Mucosa of stomach (tissue), 1 donor: Measurements from ENCODE around the gene ADRB2.

Experiments used
- H3K27me3 ChIP-seq: one replicate; pipeline ENCODE4 v1.7.0; 2013; ENCODE audit warnings: mild to moderate bottlenecking, low read length; ENCODE audit not compliant: control insufficient read depth, insufficient read depth
- H3K36me3 ChIP-seq: one replicate; pipeline ENCODE4 v1.7.0; 2013; ENCODE audit warnings: low read length; ENCODE audit not compliant: control insufficient read depth, insufficient read depth
- H3K4me1 ChIP-seq: one replicate; pipeline ENCODE4 v1.7.0; 2013; ENCODE audit warnings: mild to moderate bottlenecking, low read length; ENCODE audit not compliant: control insufficient read depth, insufficient read depth
- H3K4me3 ChIP-seq: one replicate; pipeline ENCODE4 v1.7.0; 2013; ENCODE audit warnings: low read length
- H3K9ac ChIP-seq: one replicate; pipeline ENCODE4 v1.7.0; 2013; ENCODE audit warnings: mild to moderate bottlenecking, low read length, moderate library complexity
- H3K9me3 ChIP-seq: one replicate; pipeline ENCODE4 v1.7.0; 2013; ENCODE audit warnings: mild to moderate bottlenecking, low read length, moderate library complexity; ENCODE audit not compliant: control insufficient read depth
- donor health status: Pancreatic carcinoma.

ADRB2 gene

DNA sequence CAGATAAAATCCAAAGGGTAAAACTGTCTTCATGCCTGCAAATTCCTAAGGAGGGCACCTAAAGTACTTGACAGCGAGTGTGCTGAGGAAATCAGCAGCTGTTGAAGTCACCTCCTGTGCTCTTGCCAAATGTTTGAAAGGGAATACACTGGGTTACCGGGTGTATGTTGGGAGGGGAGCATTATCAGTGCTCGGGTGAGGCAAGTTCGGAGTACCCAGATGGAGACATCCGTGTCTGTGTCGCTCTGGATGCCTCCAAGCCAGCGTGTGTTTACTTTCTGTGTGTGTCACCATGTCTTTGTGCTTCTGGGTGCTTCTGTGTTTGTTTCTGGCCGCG lies 727 bp upstream of the ADRB2 start:
- Histone ChIP-seq H3K9ac (peak overlapping the region; percentile 81), H3K4me3 (peak overlapping the region; percentile 72), H3K27me3 (no peaks in the 10 kb centered on the region), H3K9me3 (no peaks in the 10 kb centered on the region), H3K4me1 (peaks cover 19% of the 10 kb centered on the region), H3K36me3 (no peaks in the 10 kb centered on the region)

DNA sequence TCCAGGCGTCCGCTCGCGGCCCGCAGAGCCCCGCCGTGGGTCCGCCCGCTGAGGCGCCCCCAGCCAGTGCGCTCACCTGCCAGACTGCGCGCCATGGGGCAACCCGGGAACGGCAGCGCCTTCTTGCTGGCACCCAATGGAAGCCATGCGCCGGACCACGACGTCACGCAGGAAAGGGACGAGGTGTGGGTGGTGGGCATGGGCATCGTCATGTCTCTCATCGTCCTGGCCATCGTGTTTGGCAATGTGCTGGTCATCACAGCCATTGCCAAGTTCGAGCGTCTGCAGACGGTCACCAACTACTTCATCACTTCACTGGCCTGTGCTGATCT lies 294 bp downstream of the ADRB2 start:
- Histone ChIP-seq H3K4me1 (peaks cover 29% of the 10 kb centered on the region), H3K9ac (peak overlapping the region; percentile 38), H3K36me3 (no peaks in the 10 kb centered on the region), H3K27me3 (no peaks in the 10 kb centered on the region), H3K9me3 (no peaks in the 10 kb centered on the region), H3K4me3 (peak overlapping the region; percentile 45)

DNA sequence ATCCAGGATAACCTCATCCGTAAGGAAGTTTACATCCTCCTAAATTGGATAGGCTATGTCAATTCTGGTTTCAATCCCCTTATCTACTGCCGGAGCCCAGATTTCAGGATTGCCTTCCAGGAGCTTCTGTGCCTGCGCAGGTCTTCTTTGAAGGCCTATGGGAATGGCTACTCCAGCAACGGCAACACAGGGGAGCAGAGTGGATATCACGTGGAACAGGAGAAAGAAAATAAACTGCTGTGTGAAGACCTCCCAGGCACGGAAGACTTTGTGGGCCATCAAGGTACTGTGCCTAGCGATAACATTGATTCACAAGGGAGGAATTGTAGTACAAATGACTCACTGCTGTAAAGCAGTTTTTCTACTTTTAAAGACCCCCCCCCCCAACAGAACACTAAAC lies 1.3 kb downstream of the ADRB2 start:
- Histone ChIP-seq H3K27me3 (no peaks in the 10 kb centered on the region), H3K9ac (peak overlapping the region; percentile 52), H3K4me1 (peaks cover 39% of the 10 kb centered on the region)

GRCh38 chr5:148828511-148829247 lies 2.3 kb downstream of the ADRB2 start:
- Histone ChIP-seq H3K36me3 (no peaks in the 10 kb centered on the region), H3K9ac (peak overlapping the region; percentile 54), H3K4me1 (peaks cover 45% of the 10 kb centered on the region), H3K9me3 (no peaks in the 10 kb centered on the region), H3K4me3 (peak overlapping the region; percentile 45), H3K27me3 (no peaks in the 10 kb centered on the region)

More for the DNA sequence above, 1.3 kb downstream of the ADRB2 start:
- Histone ChIP-seq H3K36me3 (no peaks in the 10 kb centered on the region), H3K9me3 (no peaks in the 10 kb centered on the region), H3K4me3 (peak overlapping the region; percentile 45)

DNA sequence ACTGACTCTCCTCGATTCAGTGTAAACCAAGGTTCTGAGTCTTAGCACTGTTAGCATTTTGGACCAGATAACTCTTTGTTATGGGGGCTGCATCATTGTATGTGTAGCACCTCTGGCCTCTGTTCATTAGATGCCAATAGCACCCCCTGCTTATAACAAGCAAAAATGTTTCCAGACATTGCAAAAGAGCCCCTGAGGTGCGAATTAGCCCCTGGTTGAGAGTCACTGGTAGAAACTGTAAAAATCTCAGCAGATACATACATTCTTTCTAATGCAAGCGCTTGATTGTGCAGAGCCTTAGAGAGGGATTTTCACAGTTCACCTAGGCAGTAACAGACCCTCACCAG lies 2.8 kb downstream of the ADRB2 start:
- H3K9me3 ChIP-seq: no peaks in the 10 kb centered on the region
- no peaks in the 10 kb centered on the region for H3K36me3 ChIP-seq
- peak overlapping the region; percentile 54 for H3K9ac ChIP-seq
- peak overlapping the region; percentile 45 for H3K4me3 ChIP-seq
- no peaks in the 10 kb centered on the region for H3K27me3 ChIP-seq
- peaks cover 45% of the 10 kb centered on the region for H3K4me1 ChIP-seq

DNA sequence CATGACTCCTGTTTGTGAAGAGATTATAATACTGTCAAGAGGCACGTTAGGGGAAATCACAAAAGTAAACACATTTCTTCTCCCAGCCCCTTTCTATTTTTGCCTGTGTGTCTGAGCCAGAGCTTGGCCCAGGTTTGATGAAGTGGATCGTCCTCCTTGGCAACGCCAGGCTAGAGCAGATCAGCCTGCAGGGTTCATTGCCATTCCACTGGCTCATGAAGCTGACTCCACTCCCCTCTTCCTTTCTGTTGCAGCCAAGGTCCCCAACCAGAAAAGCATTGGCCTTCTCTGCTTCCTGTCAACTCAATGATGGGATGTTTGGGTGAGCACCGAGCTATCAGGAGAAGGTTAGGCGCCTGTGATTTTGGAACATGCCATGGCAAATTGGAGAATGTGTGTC lies 3.3 kb downstream of the ADRB2 start:
- Histone ChIP-seq H3K36me3 (no peaks in the 10 kb centered on the region), H3K4me3 (no peak overlapping the region), H3K9me3 (no peaks in the 10 kb centered on the region), H3K9ac (no peak overlapping the region), H3K4me1 (peaks cover 45% of the 10 kb centered on the region), H3K27me3 (no peaks in the 10 kb centered on the region)

DNA sequence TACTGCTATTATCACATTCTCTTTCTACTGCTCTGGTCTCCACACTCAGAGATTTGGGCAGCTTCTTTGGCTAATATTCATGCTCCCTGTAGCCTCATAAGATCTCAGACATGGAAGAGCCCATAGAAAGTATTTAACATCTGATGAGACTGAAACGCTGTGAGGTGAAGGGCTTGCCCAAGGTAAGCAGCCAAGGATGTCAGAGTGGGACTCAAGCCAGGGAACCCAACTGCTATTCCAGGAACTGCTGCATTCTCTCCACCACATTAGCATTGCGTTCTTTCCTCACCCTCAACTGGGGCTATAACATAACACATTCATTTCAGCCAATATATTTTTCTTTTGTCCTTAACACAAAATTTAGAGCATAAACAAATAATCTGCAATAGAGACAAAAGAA lies 3.8 kb downstream of the ADRB2 start:
- Histone ChIP-seq H3K9me3 (no peaks in the 10 kb centered on the region), H3K4me1 (peaks cover 50% of the 10 kb centered on the region), H3K9ac (no peak overlapping the region), H3K4me3 (no peak overlapping the region), H3K36me3 (no peaks in the 10 kb centered on the region), H3K27me3 (no peaks in the 10 kb centered on the region)

DNA sequence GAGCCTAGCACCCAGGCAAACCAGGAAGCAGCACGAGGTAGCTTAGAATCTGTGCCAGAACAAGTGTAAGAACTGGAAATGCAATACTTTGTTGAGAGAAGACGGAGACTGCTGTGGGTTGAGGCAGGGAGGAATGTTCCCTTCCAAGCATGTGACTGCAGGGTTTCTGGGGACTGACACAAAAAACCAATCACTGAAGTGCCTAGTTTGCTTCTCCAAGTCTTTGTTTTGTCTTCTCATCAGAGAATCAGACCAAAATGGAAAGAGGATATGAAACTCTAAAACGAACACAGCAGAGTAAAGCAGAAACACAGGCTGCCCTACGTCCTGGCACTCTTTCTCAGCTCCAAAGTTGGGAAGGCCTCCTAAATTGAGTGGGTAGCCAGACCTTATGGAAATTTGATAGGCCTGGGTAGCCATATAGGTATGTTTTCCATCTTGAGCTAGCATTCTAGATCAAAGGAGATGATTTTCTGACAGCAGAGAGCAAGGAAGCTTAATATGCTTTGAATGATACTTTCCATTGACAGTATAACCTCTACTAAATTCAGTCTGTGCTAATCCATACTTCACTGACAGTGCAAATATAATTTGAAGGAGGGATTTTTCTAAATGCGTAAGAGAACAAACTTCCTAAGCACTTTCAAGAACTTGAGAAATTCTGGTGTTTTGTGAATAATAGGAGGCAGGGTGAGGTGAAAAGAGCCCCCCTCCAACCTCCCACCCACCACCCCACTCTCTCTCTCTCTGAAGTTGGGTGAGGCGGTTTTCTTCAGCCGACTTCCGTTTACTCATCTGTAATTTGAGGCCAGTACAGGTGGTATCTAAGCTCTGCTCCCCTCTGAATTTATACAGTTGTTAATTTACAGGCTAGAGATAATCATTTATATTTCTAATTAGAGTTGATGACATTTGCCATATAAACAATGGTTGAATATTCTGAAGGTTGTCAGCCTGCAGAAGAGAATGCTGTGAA lies 5.5 kb downstream of the ADRB2 start:
- Histone ChIP-seq H3K9ac (no peak overlapping the region), H3K36me3 (no peaks in the 10 kb centered on the region), H3K9me3 (no peaks in the 10 kb centered on the region), H3K27me3 (no peaks in the 10 kb centered on the region), H3K4me1 (peaks cover 58% of the 10 kb centered on the region), H3K4me3 (no peak overlapping the region)

DNA sequence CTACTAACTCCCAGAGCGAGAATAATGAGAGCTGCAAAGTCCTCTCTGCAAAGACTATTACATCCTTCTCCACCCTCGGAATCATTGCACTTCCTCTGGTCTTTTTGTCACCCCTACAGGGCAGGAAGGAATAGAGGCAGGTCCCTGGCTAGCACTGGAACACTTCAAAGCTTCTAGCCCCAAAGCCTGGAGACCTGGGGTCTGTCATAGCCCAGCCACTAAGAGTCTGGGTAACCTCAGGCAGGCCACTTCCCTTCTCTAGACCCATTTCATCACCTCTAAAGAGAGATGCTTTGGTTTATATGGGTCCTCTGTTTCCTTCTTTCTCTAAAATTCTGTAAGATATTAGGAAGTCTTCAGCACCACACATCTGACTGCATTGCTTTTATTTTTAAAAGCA lies 6.7 kb downstream of the ADRB2 start:
- H3K4me3 ChIP-seq: no peak overlapping the region

GRCh38 chr5:148833925-148834324 lies 7.5 kb downstream of the ADRB2 start:
- Histone ChIP-seq H3K9ac (no peak overlapping the region), H3K9me3 (no peaks in the 10 kb centered on the region), H3K4me1 (peaks cover 72% of the 10 kb centered on the region), H3K36me3 (no peaks in the 10 kb centered on the region), H3K4me3 (no peak overlapping the region), H3K27me3 (no peaks in the 10 kb centered on the region)

More for the DNA sequence above, 6.7 kb downstream of the ADRB2 start:
- H3K27me3 ChIP-seq: no peaks in the 10 kb centered on the region
- H3K9me3 ChIP-seq: no peaks in the 10 kb centered on the region
- no peaks in the 10 kb centered on the region for H3K36me3 ChIP-seq
- no peak overlapping the region for H3K9ac ChIP-seq
- peaks cover 64% of the 10 kb centered on the region for H3K4me1 ChIP-seq

DNA sequence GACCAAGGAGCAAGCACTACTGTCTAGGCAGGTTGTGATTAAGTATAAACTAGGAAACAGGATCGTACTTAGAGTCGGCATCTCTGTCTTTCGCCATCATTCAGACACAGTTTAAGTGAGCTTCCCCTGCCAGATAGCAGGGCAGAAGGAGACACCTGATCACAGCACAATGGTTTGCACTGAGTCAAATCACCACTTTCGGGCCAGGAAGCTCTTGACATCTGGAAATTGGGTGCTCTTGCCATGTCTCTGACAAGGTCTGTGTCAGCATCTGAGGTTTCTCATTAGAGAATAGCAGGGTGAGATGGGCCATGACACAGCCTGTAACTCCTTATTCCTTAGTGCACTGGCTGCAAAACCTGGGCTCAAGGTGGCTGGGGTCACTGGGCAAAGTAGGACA lies 8.3 kb downstream of the ADRB2 start:
- H3K4me1 ChIP-seq: peaks cover 68% of the 10 kb centered on the region
- H3K9ac ChIP-seq: no peak overlapping the region
- H3K27me3 ChIP-seq: no peaks in the 10 kb centered on the region
- no peak overlapping the region for H3K4me3 ChIP-seq
- no peaks in the 10 kb centered on the region for H3K36me3 ChIP-seq
- H3K9me3 ChIP-seq: no peaks in the 10 kb centered on the region
